Psoas muscle (tissue), 8 donors: ENCODE measurements around the gene ADCY10. TPM values are rescaled to one million over a fixed set of nuclear protein-coding genes. Genes with fewer than 3 reads are reported as not detected.
"Not testable (repeated sequence)": the region's sequence is repeated elsewhere in the genome, so short reads cannot be mapped to it uniquely, and the experiment has no call there.

Source experiments
- ATAC-seq, 4 donors: fragments of 200-7000 bp; cut with Tn5 transposase; one replicate each; pipeline ENCODE4 v1.9.1; 2020; ENCODE audit warnings: moderate library complexity in 3 of 4, mild to moderate bottlenecking in 2 of 4
- DNase-seq, 2 donors: peaks; one replicate each; pipeline ENCODE4 v3.0.0-alpha.2; 2020
- H3K27ac ChIP-seq: fragments of 200-600 bp; one replicate; pipeline ENCODE4 v1.8.0; 2022
- H3K27me3 ChIP-seq, 3 donors: fragments of 200-600 bp in 1 of 3; one replicate each; pipeline versions ENCODE4 v1.6.1 to v1.8.0; 2013 to 2022; ENCODE audit warnings: low read length in 2 of 3, mild to moderate bottlenecking in 2 of 3, moderate library complexity in 1 of 3; ENCODE audit not compliant: insufficient read depth in 3 of 3
- H3K36me3 ChIP-seq, 2 donors: fragments of 200-600 bp in 1 of 2; one replicate each; pipeline versions ENCODE4 v1.6.1 to v1.8.0; 2013 to 2022; ENCODE audit warnings: low read depth in 1 of 2, mild to moderate bottlenecking in 1 of 2, moderate library complexity in 1 of 2; ENCODE audit not compliant: insufficient read depth in 1 of 2
- H3K4me1 ChIP-seq: fragments of 200-600 bp; one replicate; pipeline ENCODE4 v1.8.0; 2022
- H3K4me3 ChIP-seq: fragments of 200-600 bp; one replicate; pipeline ENCODE4 v1.8.0; 2022; ENCODE audit warnings: mild to moderate bottlenecking
- H3K9me3 ChIP-seq: fragments of 200-600 bp; one replicate; pipeline ENCODE4 v1.8.0; 2022
- CTCF ChIP-seq: fragments of 200-600 bp; IDR thresholded peaks from one replicate; pipeline ENCODE4 v1.8.0; 2022; ENCODE audit warnings: antibody characterized with exemption
- WGBS, 3 donors: extraction: QIAGEN DNeasy Blood & Tissue Kit; methylation state at CpG; one replicate each; pipeline versions ENCODE4 v1.1.6 to v1.1.7; 2013; 5-methylcytosine and 5-hydroxymethylcytosine counted together
- intact Hi-C, 2 donors: fragments of 100-400 bp; cut with DNase I; formaldehyde crosslinking; loops; one replicate each; pipeline versions ENCODE4 v1.11.0 to v1.14.2; 2022
- polyA plus RNA-seq, 3 donors: library from polyadenylated mRNA; stranded (reverse); fragments of 200-250 nt; gene quantifications; one replicate each; pipeline ENCODE4 v1.2.3, GENCODE V29; 2013
- total RNA-seq, 4 donors: library from RNA; stranded (reverse); fragmentation: NEBNext Ultra II Directional in 2 of 4; extraction: Animal tissue kit (Norgen Biotek cat#: 25700) in 2 of 4; gene quantifications; one replicate each; pipeline versions ENCODE4 v1.2.1 to v1.2.4, GENCODE V29; 2021 to 2023
- donor health status: healthy with polysubstance abuse.
- donor health status: DM: no; HTN: no; CAD: no; lungs with moderate emphysema.
- donor health status: Bipolar disorder and iron deficiency.
- donor health status: healthy.
- donor health status: DM: yes; HTN: yes; CAD: no.
- donor health status: DM: no; HTN: no; CAD: no.
- donor health status: DM: no; HTN: no; CAD: no.
- donor health status: DM: yes; HTN: yes; CAD: no.

The ADCY10 gene
- total and polyA plus RNA-seq, 7 donors = 0.01 to 0.54 (median 0.17) TPM

DNA sequence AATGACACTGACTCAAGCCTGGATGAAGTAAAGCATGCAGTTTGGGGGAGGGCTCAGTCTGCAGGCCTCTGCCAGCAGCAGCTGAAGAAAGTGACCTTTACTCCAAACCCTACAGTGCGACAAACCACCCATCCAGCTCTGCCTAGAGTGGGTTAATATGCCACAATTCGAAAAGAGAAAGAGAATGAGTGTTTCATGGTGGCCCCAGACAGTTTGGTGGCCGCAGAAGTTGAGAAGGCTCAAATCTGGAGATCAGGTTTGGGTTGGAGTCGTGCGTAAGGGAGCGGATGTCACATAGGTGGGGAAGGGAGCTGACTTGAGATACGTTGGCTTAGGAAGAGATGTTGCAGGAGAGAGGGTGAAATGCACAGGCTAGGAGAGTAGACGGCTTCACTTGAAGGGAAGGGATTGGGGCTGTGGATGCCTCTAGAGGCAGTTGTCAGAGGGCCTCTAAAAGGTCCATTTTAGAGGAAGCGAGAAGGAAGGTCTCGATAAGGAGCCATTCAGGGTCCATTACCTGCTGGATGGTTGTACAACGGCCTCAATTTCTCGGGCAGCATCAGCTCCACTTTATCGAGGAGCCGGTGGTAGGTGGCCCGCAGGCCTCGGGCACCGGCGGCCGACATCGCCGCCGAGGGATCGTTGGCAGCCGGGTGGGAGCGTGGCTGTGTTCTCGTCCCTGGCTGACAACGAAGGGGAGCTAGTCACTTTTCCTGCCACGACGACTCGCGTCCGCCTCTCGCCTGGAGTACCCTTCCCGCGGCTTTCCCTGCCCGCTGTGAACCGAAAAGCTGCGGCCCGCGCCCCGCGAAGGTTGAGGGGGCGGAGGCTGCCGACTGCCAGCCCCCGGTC lies 21.5 kb upstream of the ADCY10 start:
- no peak for TF ChIP-seq CTCF
- DNase-seq = no peak
- peaks cover 35% of the 10 kb centered on the region for H3K4me1 ChIP-seq
- peak overlapping the region; percentile 96 for H3K27ac ChIP-seq
- WGBS, 3 donors = 0% methylated on average over 31 to 45 of the region's 45 CpGs
- no peaks in the 10 kb centered on the region for H3K27me3 ChIP-seq
- no peaks in the 10 kb centered on the region for H3K36me3 ChIP-seq
- peak; percentile 17 to 29 (median 22) for ATAC-seq
- no peaks in the 10 kb centered on the region for H3K9me3 ChIP-seq
- H3K4me3 ChIP-seq = peak overlapping the region; percentile 84
- intact Hi-C loops = loop anchor here (5.0 to 10.0 kb wide), 3 partner anchors 109 to 221 kb away; no protein-coding TSS in a partner anchor

DNA sequence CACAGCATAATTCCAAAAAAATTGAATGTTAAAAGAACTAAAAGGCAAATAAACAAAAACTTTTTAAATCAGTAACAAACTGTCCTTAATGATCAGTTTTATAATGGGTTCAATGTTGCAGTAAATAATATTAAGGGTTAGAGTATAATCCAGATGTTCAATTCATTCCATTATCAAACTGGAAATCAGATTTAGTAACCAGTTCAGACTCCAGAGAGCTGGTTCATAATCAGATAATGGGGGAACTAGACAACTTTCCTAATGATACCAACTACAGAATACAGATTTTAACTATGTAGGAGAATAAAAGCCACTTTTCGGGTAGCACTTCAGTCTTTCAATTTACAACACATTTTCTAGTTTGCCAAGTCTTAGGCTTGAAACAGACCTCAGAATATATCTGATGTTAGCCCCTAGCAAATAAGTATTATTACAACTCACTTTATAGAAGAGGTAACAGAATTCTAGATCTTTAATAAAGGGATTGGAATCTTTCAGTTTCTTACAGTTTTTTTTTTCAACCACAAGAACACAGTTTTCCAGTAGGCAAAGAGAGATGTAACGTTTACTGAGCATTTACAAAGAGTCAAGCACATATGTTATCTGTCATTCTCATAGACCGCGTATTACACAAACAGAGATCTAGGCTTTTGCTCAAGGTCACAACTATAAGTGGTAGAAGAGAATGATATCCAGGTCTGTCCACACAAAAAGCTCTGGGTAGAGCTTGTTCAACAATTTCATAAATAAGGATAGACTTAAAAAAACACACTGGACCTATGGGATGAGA lies 20.7 kb upstream of the ADCY10 start:
- WGBS, 3 donors = 10 to 15% (median 13%) methylated on average over 4 of the region's 4 CpGs
- Histone ChIP-seq H3K4me1 (peaks cover 36% of the 10 kb centered on the region), H3K36me3 (no peaks in the 10 kb centered on the region), H3K27ac (peak overlapping the region; percentile 96), H3K4me3 (peak overlapping the region; percentile 84), H3K27me3 (no peaks in the 10 kb centered on the region), H3K9me3 (no peaks in the 10 kb centered on the region)
- intact Hi-C loops = loop anchor here (5.0 to 10.0 kb wide), 3 partner anchors 110 to 220 kb away; no protein-coding TSS in a partner anchor
- DNase-seq (no peak), ATAC-seq (no peak)
- no peak for TF ChIP-seq CTCF

GRCh38 chr1:167933788-167934187 lies 19.9 kb upstream of the ADCY10 start:
- ATAC-seq = no peak
- Histone ChIP-seq H3K9me3 (no peaks in the 10 kb centered on the region), H3K36me3 (no peaks in the 10 kb centered on the region), H3K4me3 (peak overlapping the region; percentile 84), H3K27ac (peak overlapping the region; percentile 96), H3K27me3 (no peaks in the 10 kb centered on the region), H3K4me1 (peaks cover 35% of the 10 kb centered on the region)
- intact Hi-C loops = loop anchor here (10.0 kb wide), 2 partner anchors 111 to 219 kb away; no protein-coding TSS in a partner anchor
- no peak for DNase-seq
- 29 to 49% (median 33%) methylated on average over 4 of the region's 4 CpGs for WGBS, 3 donors
- no peak for TF ChIP-seq CTCF

DNA sequence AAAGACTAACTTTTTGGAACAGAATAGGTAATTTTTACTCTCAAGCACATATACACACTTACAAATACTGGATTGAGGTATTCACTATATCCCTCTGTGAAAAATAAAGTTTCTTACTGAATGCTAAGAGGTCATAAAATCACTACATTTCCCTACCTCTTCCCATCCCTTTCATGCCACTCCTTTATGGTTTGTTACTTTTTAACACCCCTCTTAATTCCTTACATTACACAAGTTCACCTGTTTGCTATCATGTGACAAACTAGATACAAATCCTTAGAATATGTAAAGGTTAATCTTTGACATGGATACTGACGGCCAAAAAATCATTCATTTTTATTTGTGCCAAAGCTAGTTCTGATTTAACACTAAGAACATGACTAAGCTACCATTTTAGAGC lies 15.8 kb upstream of the ADCY10 start:
- ATAC-seq = no peak
- no peaks in the 10 kb centered on the region for H3K36me3 ChIP-seq
- H3K27ac ChIP-seq = no peak overlapping the region
- H3K27me3 ChIP-seq = no peaks in the 10 kb centered on the region
- no peak for DNase-seq
- H3K4me3 ChIP-seq = no peak overlapping the region
- peaks cover 58% of the 10 kb centered on the region for H3K4me1 ChIP-seq
- no peak for TF ChIP-seq CTCF
- WGBS, 3 donors = 20 to 43% (median 24%) methylated on average over 1 of the region's 1 CpG
- intact Hi-C loops = loop anchor here (5.0 to 10.0 kb wide), 3 partner anchors 107 to 215 kb away; no protein-coding TSS in a partner anchor
- no peaks in the 10 kb centered on the region for H3K9me3 ChIP-seq

DNA sequence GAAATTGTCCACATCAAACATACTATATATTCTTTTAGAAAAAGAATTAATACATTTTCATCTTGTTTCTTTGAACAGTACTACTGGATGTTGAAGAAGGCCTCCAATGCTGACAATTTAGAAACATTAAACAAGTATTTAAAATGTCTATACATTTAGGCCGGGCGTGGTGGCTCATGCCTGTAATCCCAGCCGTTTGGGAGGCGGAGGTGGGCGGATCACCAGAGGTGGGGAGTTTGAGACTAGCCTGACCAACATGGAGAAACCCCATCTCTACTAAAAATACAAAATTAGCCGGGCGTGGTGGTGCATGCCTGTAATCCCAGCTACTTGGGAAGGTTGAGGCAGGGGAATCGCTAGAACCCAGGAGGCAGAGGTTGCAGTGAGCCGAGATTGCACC lies 15.0 kb upstream of the ADCY10 start:
- intact Hi-C loops = loop anchor here in 1 of 2 donors (5.0 kb wide), 1 partner anchor 107 kb away; no protein-coding TSS in a partner anchor
- Histone ChIP-seq H3K27ac (peak overlapping the region; percentile 51), H3K4me1 (peaks cover 58% of the 10 kb centered on the region), H3K4me3 (peak overlapping the region; percentile 9)
- ATAC-seq, H3K36me3 ChIP-seq, H3K27me3 ChIP-seq, H3K9me3 ChIP-seq, DNase-seq: not testable (repeated sequence)
- 87 to 92% (median 90%) methylated on average over 9 of the region's 9 CpGs for WGBS, 3 donors
